DOHH2 (cell line): Measurements from ENCODE around the gene SERPINA5.

Experiments used
- CTCF ChIP-seq: fragments of 200-600 bp; sonication (generic); IDR thresholded peaks from one replicate; pipeline ENCODE4 v1.5.1; 2014; ENCODE audit warnings: antibody characterized with exemption, mild to moderate bottlenecking, low read depth, low read length; ENCODE audit not compliant: poor library complexity, severe bottlenecking
- EZH2phosphoT487 ChIP-seq: fragments of 200-600 bp; sonication (generic); IDR thresholded peaks from 2 replicates; pipeline ENCODE4 v1.6.1; 2017; ENCODE audit warnings: borderline replicate concordance, mild to moderate bottlenecking, antibody characterized with exemption, low read length, moderate library complexity, mixed read lengths

GRCh38 chr14:94635154-94635553 is 53.9 kb downstream of the SERPINA5 start:
- TF ChIP-seq CTCF: no peak
- no peak for TF ChIP-seq EZH2phosphoT487
